GM10266 (cell line): ENCODE measurements around the gene STING1.
"Not testable (repeated sequence)": the region's sequence is repeated elsewhere in the genome, so short reads cannot be mapped to it uniquely, and the experiment has no call there.

Experiments
- DNase-seq: peaks from one replicate; pipeline ENCODE4 v3.0.0; 2012; ENCODE audit errors: extremely low spot score
- CTCF ChIP-seq: IDR thresholded peaks from 2 replicates; pipeline ENCODE4 v1.5.1; 2012; ENCODE audit warnings: mild to moderate bottlenecking, low read depth; ENCODE audit not compliant: control insufficient read depth, insufficient read depth; ENCODE audit errors: missing control alignments

Gene STING1

GRCh38 chr5:139481580-139482049, 943 bp downstream of the STING1 start:
- no peak for TF ChIP-seq CTCF

DNA sequence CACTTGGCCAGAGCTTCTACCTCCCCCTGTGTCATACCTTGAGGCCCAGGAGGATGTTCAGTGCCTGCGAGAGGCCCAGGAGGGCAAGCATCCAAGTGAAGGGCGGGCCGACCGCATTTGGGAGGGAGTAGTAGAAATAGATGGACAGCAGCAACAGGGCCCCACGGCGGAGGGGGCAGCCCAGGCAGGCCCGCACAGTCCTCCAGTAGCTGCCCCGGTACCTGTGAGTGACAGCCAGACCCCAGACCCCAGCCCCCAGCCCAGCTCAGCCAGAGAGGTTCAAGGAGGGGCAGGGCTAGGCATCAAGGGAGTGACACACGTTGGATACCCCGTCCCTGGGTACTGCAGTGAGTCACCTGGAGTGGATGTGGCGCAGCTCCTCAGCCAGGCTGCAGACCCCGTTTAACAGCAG, 1.4 kb downstream of the STING1 start:
- no peak for TF ChIP-seq CTCF
- DNase-seq, result no peak

More at GRCh38 chr5:139481580-139482049, 943 bp downstream of the STING1 start:
- DNase-seq, result no peak

DNA sequence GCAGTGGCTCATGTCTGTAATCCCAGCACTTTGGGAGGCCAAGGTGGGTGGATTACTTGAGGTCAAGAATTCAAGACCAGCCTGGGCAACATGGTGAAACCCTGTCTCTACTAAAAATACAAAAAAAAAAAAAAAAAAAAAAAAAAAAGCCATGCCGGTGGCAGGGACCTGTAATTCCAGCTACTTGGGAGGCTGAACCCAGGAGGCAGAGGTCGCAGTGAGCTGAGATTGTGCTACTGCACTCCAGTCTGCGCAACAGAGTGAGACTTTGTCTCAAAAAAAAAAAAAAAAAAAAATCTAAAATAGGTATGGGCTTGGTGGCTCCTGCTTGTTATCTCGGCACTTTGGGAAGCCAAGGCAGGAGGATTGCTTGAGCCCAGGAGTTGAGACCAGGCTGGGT, 2.8 kb downstream of the STING1 start:
- not testable (repeated sequence) for DNase-seq

DNA sequence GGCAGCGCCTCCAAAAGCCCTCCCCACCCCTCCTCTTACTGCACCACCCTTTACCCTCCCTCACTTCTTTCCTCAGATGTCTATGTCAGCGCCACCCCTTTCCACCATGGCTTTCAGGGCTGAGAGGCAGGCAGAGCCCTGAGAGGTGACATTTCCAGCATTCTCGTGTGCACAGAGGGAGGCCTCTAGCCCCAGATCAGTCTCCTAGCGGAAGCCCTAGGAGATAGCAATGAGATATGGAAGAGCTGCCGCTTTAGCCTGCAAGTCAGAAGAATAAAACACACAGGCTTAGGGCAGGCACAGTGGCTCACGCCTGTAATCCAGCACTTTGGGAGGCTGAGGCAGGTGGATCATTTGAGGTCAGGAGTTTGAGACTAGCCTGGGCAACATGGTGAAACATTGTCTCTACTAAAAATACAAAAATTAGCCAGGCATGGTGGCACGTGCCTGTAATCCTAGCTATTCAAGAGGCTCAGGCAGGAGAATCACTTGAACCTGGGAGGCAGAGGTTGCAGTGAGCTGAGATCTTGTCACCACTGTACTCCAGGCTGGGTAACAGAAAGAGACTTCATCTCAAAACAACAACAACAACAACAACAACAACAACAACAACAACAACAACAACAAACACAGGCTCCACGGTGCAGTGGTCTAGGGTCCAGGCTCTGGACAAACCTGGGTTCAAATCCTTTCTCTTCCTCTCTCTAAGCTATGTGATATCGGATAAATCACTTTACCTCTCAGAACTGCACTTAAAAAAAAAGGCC, 3.7 kb downstream of the STING1 start:
- not testable (repeated sequence) for DNase-seq

DNA sequence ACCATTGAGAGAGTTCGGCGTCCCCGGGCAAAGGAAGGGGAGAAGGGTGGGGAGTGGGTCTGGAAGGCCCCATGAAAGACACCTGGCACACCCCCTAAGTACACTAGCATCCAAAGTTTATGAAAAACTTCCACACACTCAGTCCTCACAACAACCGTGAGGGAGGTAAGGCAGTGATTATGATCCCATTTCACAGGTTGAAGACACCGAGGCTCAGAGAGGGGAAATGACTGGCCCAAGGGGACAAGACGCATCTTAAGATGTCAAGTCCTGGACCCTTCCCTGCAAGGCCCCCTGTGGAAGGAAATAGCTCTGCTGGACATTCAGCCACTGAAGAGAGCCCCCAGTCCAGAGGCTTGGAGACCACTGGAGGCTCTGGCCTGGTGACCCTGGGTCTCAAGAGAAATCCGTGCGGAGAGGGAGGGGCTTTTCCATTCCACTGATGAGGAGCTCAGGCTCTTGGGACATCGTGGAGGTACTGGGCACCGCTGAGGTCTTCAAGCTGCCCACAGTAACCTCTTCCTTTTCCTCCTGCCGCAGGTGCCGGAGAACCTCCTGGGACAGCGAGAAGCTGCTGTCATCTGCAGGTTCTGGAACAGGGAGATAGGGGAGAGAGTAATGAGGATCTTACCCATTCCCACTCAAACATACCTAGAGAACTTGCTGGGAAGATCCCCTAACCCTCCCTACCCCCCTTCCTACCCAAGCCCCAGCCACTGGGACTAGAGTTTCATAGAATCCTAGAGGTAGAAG, 6.5 kb downstream of the STING1 start:
- no peak for DNase-seq
- TF ChIP-seq CTCF, result no peak

DNA sequence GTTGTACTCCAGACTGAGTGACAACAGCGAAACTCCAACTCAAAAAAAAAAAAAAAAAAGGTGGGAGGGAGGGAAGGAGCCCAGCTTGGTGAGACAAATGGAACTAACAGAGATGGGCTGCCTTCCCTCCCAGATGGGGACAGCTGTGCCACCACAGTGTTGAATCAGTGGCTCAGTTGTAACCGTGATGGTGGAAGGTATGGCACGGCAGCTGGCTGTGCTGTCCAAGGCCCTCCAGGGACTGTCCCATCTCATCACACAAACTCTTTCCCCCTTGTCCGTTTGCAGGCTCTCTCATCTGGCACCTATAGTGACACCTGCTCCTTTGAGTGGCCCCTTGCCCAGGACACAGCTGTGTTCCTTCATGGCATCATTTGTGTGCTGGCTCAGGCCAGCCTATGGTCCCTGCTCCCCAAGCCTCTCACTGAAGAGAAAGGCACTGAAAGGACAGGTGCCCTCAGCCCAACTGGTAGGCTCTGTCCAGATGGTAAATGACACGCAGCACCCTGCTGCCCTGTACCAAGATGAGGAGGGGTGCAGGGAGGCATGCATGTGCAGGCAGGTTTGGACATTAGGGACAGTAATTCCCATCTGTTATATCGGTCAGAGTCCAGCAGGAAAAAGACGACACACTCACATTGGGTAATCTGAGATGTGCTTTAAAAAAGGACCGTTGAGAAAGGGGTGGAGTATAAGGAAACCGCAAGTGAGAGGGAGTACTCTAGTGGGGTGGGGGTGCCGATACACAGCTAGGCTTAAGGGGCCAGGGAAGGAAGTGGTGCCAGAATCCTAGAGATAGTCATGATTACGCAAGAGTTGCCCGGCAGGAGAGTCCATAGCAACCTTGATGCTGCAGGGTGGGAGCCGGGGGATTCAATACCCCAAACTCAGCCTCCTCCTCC, 7.4 kb downstream of the STING1 start:
- no peak for DNase-seq
- TF ChIP-seq CTCF, result no peak

DNA sequence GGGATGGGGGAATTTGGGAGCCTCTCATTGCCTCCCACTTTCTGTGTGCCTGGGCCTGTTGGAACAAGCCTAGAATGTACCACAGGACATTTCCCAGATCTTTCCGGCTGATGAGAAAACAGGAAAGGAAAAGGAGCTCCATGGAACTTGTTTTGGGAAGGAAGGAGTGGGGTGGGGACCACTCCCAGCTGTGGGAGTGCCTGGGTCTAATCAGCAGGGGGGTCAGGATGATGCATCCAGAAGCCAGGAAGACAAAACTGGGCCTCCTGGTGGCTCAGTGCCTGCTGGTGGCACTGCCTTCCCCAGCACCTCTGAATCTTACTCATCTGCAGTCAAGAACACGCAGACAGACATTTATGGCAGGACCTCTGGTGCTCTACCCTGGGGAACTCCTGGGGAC, 9.0 kb downstream of the STING1 start:
- no peak for DNase-seq
- no peak for TF ChIP-seq CTCF
